Measurements from ENCODE around the gene MRPL12. TPM values are rescaled to one million over a fixed set of nuclear protein-coding genes. Genes with fewer than 3 reads are reported as not detected.
A peak's percentile ranks its signal among the peaks of the same experiment; 100 is the strongest.

The MRPL12 gene
- total RNA-seq, 1 experiment from 2014 or later: 140 TPM

- no CpG with 5 or more reads among the region's 16 CpGs for WGBS (ENCODE audit: extremely low coverage, insufficient read length, low lambda C conversion rate)
- Histone ChIP-seq H3K18ac (ENCODE audit: insufficient read length, low read depth, low read length) (no peak overlapping the region), H3K23ac (ENCODE audit: insufficient read length, low read depth, low read length) (no peak overlapping the region), H2BK15ac (ENCODE audit: low read depth, low read length) (no peak overlapping the region), H4K8ac (replicated peaks; ENCODE audit: insufficient read length, low read depth, low read length) (no peak overlapping the region), H2BK12ac (ENCODE audit: insufficient read length, low read depth, low read length) (no peak overlapping the region), H3K14ac (ENCODE audit: insufficient read depth, low read length) (peak overlapping the region; percentile 58; the same call in 1 of the 2 replicates), H4K91ac (ENCODE audit: insufficient read length, low read depth, low read length) (no peak overlapping the region), H3K4me1 (ENCODE audit: insufficient read depth, low read length) (peaks cover 2% of the 10 kb centered on the region; the same call in 1 of the 2 replicates), H3T11ph (ENCODE audit: low read length) (no peak overlapping the region), H3K56ac (ENCODE audit: insufficient read length, low read depth, low read length) (no peak overlapping the region), H3K23me2 (ENCODE audit: insufficient read length, low read depth, low read length, poor library complexity, severe bottlenecking) (peaks cover 3% of the 10 kb centered on the region), H3K79me2 (ENCODE audit: insufficient read depth, low read length) (peaks cover 4% of the 10 kb centered on the region; the same call in 1 of the 2 replicates), H3K4me2 (ENCODE audit: insufficient read depth, insufficient read length, low read length) (peak overlapping the region; percentile 74), H3K9ac (ENCODE audit: extremely low read depth, insufficient read length, low read length) (peak overlapping the region; percentile 54), H4K20me1 (ENCODE audit: control insufficient read depth, insufficient read depth, insufficient read length) (no peaks in the 10 kb centered on the region), H4K5ac (ENCODE audit: insufficient read length, low read depth, low read length) (no peak overlapping the region), H2BK120ac (ENCODE audit: low read depth, low read length, poor library complexity, severe bottlenecking) (no peak overlapping the region), H2BK5ac (ENCODE audit: insufficient read length, low read length) (no peak overlapping the region), H3K27me3 (ENCODE audit: insufficient read depth, low read length) (no peaks in the 10 kb centered on the region), H2BK20ac (ENCODE audit: low read depth, low read length, poor library complexity, severe bottlenecking) (no peak overlapping the region), H2AK5ac (ENCODE audit: insufficient read length, low read length) (no peak overlapping the region), H3K79me1 (ENCODE audit: insufficient read depth, low read depth, low read length, poor library complexity, severe bottlenecking) (peaks cover 10% of the 10 kb centered on the region), H3K9me3 (ENCODE audit: control insufficient read depth, low read depth, low read length) (no peaks in the 10 kb centered on the region), H3K4ac (ENCODE audit: low read depth, low read length) (no peak overlapping the region), H2AFZ (ENCODE audit: low read length) (no peak overlapping the region), H3K27ac (ENCODE audit: insufficient read length, low read depth, low read length) (no peak overlapping the region)
- peak; percentile 64 for DNase-seq
- peaks cover 26 to 48% (median 47%) of the 10 kb centered on the region in 3 experiments; a peak in 6 of 7 replicates for H3K36me3 Mint-ChIP-seq (ENCODE audit: insufficient read depth in 1 of 3, low read depth in 3 of 3)
- no peak for TF ChIP-seq CTCF (conservative IDR thresholded peaks at IDR 0.05)
- peak overlapping the region; percentile 24 to 98 (median 81); a peak in 6 of 7 replicates for H3K27ac Mint-ChIP-seq
- peaks cover 18 to 19% of the 10 kb centered on the region in 2 experiments for H3K4me1 Mint-ChIP-seq
- no peaks in the 10 kb centered on the region for H3K9me3 Mint-ChIP-seq
- H3K4me3 Mint-ChIP-seq: peak overlapping the region; percentile 97
- no peaks in the 10 kb centered on the region for H3K27me3 Mint-ChIP-seq (ENCODE audit: low read depth)
Observed at GRCh38 chr17:81666092-81666341, 37.1 kb upstream of the MRPL12 start.

Measured in H9 (cell line).